Activated T-cell treated with anti-CD3 and anti-CD28 coated beads, Interleukin-2, amount 50 U/mL, for 4 hours (primary cell): ENCODE results near the gene ZBTB3. TPM values are rescaled to one million over a fixed set of nuclear protein-coding genes. Genes with fewer than 3 reads are reported as not detected.
A peak's percentile ranks its signal among the peaks of the same experiment; 100 is the strongest.
"Not testable (repeated sequence)": the region's sequence is repeated elsewhere in the genome, so short reads cannot be mapped to it uniquely, and the experiment has no call there.

Experiments
- ATAC-seq, 2 donors: fragments of 200-7000 bp; cut with Tn5 transposase; one replicate each; pipeline ENCODE4 v1.10.0; 2021
- DNase-seq: peaks from one replicate; pipeline ENCODE4 v3.0.0-alpha.2; 2020
- H3K27me3 Mint-ChIP-seq: one replicate; pipeline ENCODE4 v1.8.0; 2021; ENCODE audit warnings: low read depth, mixed read lengths
- H3K36me3 Mint-ChIP-seq: one replicate; pipeline ENCODE4 v1.8.0; 2022; ENCODE audit warnings: mixed read lengths; ENCODE audit not compliant: insufficient read depth
- H3K4me1 Mint-ChIP-seq: one replicate; pipeline ENCODE4 v1.8.0; 2021; ENCODE audit warnings: low read depth, mixed read lengths
- H3K4me3 Mint-ChIP-seq: one replicate; pipeline ENCODE4 v1.8.0; 2021; ENCODE audit warnings: mild to moderate bottlenecking, moderate library complexity, mixed read lengths
- H3K9me3 Mint-ChIP-seq: one replicate; pipeline ENCODE4 v1.8.0; 2021; ENCODE audit warnings: mixed read lengths
- total RNA-seq, 3 donors: library from RNA; stranded (reverse); gene quantifications; one replicate each; pipeline ENCODE4 v1.2.1, GENCODE V29; 2021

ZBTB3 gene
- total RNA-seq, 3 donors from 2014 or later: 5.7 to 6.9 (median 6.5) TPM

GRCh38 chr11:62715150-62716130 lies 38.5 kb downstream of the ZBTB3 start:
- H3K36me3 Mint-ChIP-seq: peaks cover 57% of the 10 kb centered on the region
- H3K27me3 Mint-ChIP-seq: no peaks in the 10 kb centered on the region
- ATAC-seq (no peak), DNase-seq (no peak)
- no peak overlapping the region for H3K4me3 Mint-ChIP-seq
- H3K9me3 Mint-ChIP-seq: no peaks in the 10 kb centered on the region
- H3K4me1 Mint-ChIP-seq: peaks cover 38% of the 10 kb centered on the region

- Mint-ChIP-seq H3K4me3 (no peak overlapping the region), H3K27me3 (no peaks in the 10 kb centered on the region), H3K4me1 (peaks cover 52% of the 10 kb centered on the region), H3K36me3 (peaks cover 55% of the 10 kb centered on the region), H3K9me3 (no peaks in the 10 kb centered on the region)
- ATAC-seq: no peak
- DNase-seq: no peak
These were observed 40.6 kb downstream of the ZBTB3 start for GRCh38 chr11:62713343-62713742.

- DNase-seq (no peak), ATAC-seq (no peak)
- Mint-ChIP-seq H3K9me3 (no peaks in the 10 kb centered on the region), H3K4me1 (peaks cover 52% of the 10 kb centered on the region), H3K27me3 (no peaks in the 10 kb centered on the region), H3K4me3 (no peak overlapping the region), H3K36me3 (peaks cover 51% of the 10 kb centered on the region)
These were observed 41.1 kb downstream of the ZBTB3 start for GRCh38 chr11:62712861-62713260.

GRCh38 chr11:62712276-62712812 lies 41.6 kb downstream of the ZBTB3 start:
- peaks cover 53% of the 10 kb centered on the region for H3K4me1 Mint-ChIP-seq
- H3K4me3 Mint-ChIP-seq: no peak overlapping the region
- ATAC-seq (no peak), DNase-seq (no peak)
- H3K9me3 Mint-ChIP-seq: no peaks in the 10 kb centered on the region
- no peaks in the 10 kb centered on the region for H3K27me3 Mint-ChIP-seq
- peaks cover 47% of the 10 kb centered on the region for H3K36me3 Mint-ChIP-seq

- ATAC-seq (no peak), DNase-seq (peak; percentile 14)
- Mint-ChIP-seq H3K36me3 (peaks cover 28% of the 10 kb centered on the region), H3K27me3 (no peaks in the 10 kb centered on the region), H3K4me3 (peak overlapping the region; percentile 94), H3K4me1 (peaks cover 71% of the 10 kb centered on the region), H3K9me3 (no peaks in the 10 kb centered on the region)
These were observed 44.0 kb downstream of the ZBTB3 start for GRCh38 chr11:62710001-62710345.

GRCh38 chr11:62709247-62710000 lies 44.5 kb downstream of the ZBTB3 start:
- ATAC-seq (peak; percentile 83 to 84), DNase-seq (peak; percentile 95)
- Mint-ChIP-seq H3K9me3 (no peaks in the 10 kb centered on the region), H3K4me3 (peak overlapping the region; percentile 94), H3K36me3 (peaks cover 28% of the 10 kb centered on the region), H3K4me1 (peaks cover 70% of the 10 kb centered on the region), H3K27me3 (no peaks in the 10 kb centered on the region)

- Mint-ChIP-seq H3K27me3 (no peaks in the 10 kb centered on the region), H3K9me3 (no peaks in the 10 kb centered on the region), H3K4me1 (peaks cover 67% of the 10 kb centered on the region), H3K36me3 (peaks cover 23% of the 10 kb centered on the region), H3K4me3 (peak overlapping the region; percentile 94)
- ATAC-seq (peak; percentile 24 to 27), DNase-seq (peak; percentile 35)
These were observed 45.2 kb downstream of the ZBTB3 start for GRCh38 chr11:62708793-62709192.

GRCh38 chr11:62708392-62708791 lies 45.6 kb downstream of the ZBTB3 start:
- ATAC-seq (no peak), DNase-seq (no peak)
- H3K4me3 Mint-ChIP-seq: peak overlapping the region; percentile 94
- H3K27me3 Mint-ChIP-seq: no peaks in the 10 kb centered on the region
- no peaks in the 10 kb centered on the region for H3K9me3 Mint-ChIP-seq
- H3K36me3 Mint-ChIP-seq: peaks cover 19% of the 10 kb centered on the region
- peaks cover 63% of the 10 kb centered on the region for H3K4me1 Mint-ChIP-seq

GRCh38 chr11:62707277-62707861 lies 46.6 kb downstream of the ZBTB3 start, which contains the start of the genes BSCL2 and GNG3:
BSCL2 (minus strand) TSS chr11:62707424; CDS start chr11:62707195, 229 bp downstream.
GNG3 (plus strand) TSS chr11:62707676; CDS start chr11:62708296, 620 bp downstream.
- no peaks in the 10 kb centered on the region for H3K27me3 Mint-ChIP-seq
- H3K4me1 Mint-ChIP-seq: peaks cover 53% of the 10 kb centered on the region
- ATAC-seq (no peak), DNase-seq (no peak)
- H3K9me3 Mint-ChIP-seq: no peaks in the 10 kb centered on the region
- peak within 1 kb of the TSS; percentile 94 for H3K4me3 Mint-ChIP-seq
- H3K36me3 Mint-ChIP-seq: peaks cover 18% of the 10 kb centered on the region

GRCh38 chr11:62706850-62707247 lies 47.1 kb downstream of the ZBTB3 start:
- peak overlapping the region; percentile 90 for H3K4me3 Mint-ChIP-seq
- peaks cover 49% of the 10 kb centered on the region for H3K4me1 Mint-ChIP-seq
- ATAC-seq (no peak), DNase-seq (no peak)
- peaks cover 16% of the 10 kb centered on the region for H3K36me3 Mint-ChIP-seq
- H3K9me3 Mint-ChIP-seq: no peaks in the 10 kb centered on the region
- no peaks in the 10 kb centered on the region for H3K27me3 Mint-ChIP-seq

GRCh38 chr11:62705880-62706849 lies 47.8 kb downstream of the ZBTB3 start:
- Mint-ChIP-seq H3K27me3 (no peaks in the 10 kb centered on the region), H3K9me3 (no peaks in the 10 kb centered on the region), H3K36me3 (peaks cover 16% of the 10 kb centered on the region), H3K4me1 (peaks cover 49% of the 10 kb centered on the region), H3K4me3 (peak overlapping the region; percentile 90)
- ATAC-seq (peak; percentile 77 to 78), DNase-seq (peak; percentile 95)

- ATAC-seq (no peak), DNase-seq (no peak)
- H3K9me3 Mint-ChIP-seq: no peaks in the 10 kb centered on the region
- H3K4me3 Mint-ChIP-seq: peak overlapping the region; percentile 90
- peaks cover 11% of the 10 kb centered on the region for H3K36me3 Mint-ChIP-seq
- peaks cover 45% of the 10 kb centered on the region for H3K4me1 Mint-ChIP-seq
- no peaks in the 10 kb centered on the region for H3K27me3 Mint-ChIP-seq
These were observed 48.5 kb downstream of the ZBTB3 start for GRCh38 chr11:62705413-62705812.

- H3K4me1 Mint-ChIP-seq: peaks cover 32% of the 10 kb centered on the region
- not testable (repeated sequence) for H3K4me3 Mint-ChIP-seq, H3K9me3 Mint-ChIP-seq, H3K36me3 Mint-ChIP-seq, H3K27me3 Mint-ChIP-seq, ATAC-seq, DNase-seq
These were observed 50.0 kb downstream of the ZBTB3 start for GRCh38 chr11:62703921-62704320.
